TTC549 (cell line): ENCODE data around the gene PLXNA3.

Experiments used
- FAIRE-seq: peaks from 2 replicates; lab custom pipeline; 2012; peaks lifted over from hg19 to GRCh38; lab: Jason Lieb, UNC

PLXNA3 gene

GRCh38 chrX:154435171-154435733 is 22.8 kb upstream of the PLXNA3 start:
- no peak for FAIRE-seq

GRCh38 chrX:154436374-154436982 is 21.6 kb upstream of the PLXNA3 start:
- FAIRE-seq: no peak

GRCh38 chrX:154436983-154437752 is 20.9 kb upstream of the PLXNA3 start, which contains the start of gene GDI1:
GDI1 (plus strand) TSS chrX:154437154; CDS start chrX:154437255, 101 bp downstream.
- no peak for FAIRE-seq

DNA sequence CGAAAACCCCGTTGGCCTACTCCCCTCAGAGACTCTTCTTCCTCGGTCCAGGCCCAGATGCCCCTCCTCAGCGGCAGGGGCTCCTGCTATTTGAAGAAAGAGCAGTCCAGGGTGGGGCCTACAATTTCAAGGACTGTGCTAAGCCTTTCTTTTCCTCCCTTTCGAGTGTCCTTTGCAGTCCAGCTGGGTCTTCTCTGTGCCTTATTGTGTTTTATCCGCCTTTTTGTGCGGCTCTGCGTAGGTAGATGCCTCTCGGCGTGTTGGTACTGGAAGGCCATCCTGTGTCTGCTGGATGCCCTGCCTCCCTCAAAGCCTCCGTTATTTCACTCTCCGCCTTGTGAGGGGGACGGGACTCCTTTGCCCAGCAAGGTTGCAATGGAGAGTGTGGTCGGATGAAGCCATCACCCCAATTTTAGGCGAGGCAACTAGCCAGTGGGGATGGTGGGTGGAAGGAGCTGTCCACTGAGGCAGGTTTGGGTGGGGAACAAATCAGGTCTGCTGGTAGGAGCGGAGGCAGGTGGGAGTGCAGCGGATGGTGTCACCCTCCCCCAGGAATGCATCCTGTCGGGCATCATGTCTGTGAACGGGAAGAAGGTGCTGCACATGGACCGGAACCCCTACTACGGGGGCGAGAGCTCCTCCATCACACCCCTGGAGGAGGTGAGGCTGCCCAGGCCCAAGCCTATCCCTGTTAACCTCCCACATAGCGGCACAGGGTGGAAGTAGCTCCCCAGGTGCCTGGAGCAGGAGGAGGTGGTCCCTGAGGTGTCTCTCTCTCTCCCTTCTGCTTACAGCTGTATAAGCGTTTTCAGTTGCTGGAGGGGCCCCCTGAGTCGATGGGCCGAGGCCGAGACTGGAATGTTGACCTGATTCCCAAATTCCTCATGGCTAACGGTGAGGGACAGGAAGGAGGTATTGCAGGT is 19.8 kb upstream of the PLXNA3 start:
- FAIRE-seq: no peak

GRCh38 chrX:154439841-154440240 is 18.2 kb upstream of the PLXNA3 start:
- no peak for FAIRE-seq

DNA sequence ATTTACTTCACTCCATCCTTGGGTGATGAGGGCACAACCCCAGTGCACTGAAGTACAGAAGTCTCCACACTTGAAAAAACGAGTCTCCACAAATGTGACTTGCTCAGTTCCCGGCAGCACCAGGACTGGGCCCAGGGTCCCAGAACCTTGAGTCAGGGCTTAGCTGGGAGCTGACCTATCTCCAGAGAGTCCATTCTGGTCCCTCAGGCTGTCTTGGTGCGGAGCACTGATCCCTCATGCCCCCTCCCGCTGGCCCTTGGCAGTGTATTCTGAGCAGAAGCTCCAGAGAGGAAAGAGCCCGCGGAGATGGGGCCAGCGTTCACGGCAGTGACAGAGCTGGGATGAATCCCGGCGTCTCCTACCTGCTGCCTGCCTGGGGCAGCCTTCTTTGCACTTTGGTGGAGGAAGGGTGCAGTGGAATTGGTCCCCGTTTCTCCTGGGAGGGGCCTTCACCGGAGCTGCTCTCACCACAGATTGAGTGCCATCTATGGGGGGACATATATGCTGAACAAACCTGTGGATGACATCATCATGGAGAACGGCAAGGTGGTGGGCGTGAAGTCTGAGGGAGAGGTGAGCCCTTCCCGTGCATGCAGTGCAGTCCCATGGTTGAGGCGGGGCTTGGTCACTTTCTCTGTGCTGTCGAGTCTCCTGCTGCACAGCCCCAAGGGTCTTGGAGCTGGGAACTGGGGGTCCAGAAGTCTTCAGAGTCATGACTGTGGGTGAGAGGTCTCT is 17.3 kb upstream of the PLXNA3 start:
- FAIRE-seq: no peak

DNA sequence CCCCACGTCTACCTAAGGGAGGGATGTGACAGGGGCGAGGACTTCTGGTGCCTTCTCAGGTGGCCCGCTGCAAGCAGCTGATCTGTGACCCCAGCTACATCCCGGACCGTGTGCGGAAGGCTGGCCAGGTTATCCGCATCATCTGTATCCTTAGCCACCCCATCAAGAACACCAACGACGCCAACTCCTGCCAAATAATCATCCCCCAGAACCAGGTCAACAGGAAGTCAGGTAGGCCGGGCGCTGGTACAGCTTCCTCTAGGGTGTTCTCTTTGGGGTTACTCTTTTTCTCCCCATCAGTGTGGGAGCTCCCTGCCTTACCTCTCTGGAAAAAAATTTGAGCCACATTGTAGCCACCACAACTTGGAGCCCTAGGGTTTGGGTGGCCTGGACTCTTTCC is 16.5 kb upstream of the PLXNA3 start:
- no peak for FAIRE-seq

DNA sequence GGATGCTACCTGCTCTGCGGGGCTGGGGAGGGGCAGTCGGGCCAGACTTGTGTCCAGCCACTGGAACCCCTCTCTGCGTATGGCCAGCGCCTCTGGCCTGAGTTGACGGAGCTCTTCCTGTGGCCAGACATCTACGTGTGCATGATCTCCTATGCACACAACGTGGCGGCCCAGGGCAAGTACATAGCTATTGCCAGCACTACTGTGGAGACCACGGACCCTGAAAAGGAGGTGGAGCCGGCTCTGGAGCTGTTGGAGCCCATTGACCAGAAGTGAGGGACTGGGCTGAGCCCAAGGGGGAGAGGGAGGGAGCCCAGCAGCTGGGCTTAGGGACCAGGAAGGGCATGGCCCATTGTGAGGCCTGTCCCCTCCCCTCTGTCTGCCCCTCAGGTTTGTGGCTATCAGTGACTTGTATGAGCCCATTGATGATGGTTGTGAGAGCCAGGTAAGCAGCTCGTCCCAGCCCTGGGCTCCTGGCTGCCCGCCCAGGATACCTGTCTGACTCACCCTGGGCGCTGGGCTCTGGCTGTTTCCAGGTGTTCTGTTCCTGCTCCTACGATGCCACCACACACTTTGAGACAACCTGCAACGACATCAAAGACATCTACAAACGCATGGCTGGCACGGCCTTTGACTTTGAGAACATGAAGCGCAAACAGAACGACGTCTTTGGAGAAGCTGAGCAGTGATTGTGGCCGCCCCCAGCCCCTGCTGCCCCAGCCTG is 15.9 kb upstream of the PLXNA3 start:
- no peak for FAIRE-seq

DNA sequence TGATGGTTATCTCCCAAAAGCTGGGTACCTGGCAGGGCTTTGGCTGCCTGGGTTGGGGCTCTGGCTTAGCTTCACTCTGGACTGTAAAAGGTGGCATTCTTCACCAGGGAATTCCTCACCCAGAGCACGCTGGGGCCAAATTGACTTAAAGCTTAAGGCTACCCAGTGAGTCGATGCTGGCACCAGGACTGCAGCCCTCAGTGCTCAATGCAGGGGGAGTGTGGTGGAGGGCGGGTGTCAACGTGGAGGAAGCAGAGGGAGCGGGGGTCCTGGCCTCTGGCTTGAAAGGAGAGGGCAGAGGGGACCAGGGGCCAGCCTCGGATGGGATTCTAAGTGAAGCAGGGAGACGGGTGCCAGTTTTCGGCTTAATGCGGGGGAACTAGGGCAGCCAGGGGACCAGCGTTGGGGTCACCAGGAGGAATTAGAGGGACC is 14.6 kb upstream of the PLXNA3 start:
- no peak for FAIRE-seq

- no peak for FAIRE-seq
Measured at GRCh38 chrX:154443992-154444754, 13.9 kb upstream of the PLXNA3 start, which contains the start of gene FAM50A. FAM50A (plus strand) TSS chrX:154444141; CDS start chrX:154444236, 95 bp downstream.

DNA sequence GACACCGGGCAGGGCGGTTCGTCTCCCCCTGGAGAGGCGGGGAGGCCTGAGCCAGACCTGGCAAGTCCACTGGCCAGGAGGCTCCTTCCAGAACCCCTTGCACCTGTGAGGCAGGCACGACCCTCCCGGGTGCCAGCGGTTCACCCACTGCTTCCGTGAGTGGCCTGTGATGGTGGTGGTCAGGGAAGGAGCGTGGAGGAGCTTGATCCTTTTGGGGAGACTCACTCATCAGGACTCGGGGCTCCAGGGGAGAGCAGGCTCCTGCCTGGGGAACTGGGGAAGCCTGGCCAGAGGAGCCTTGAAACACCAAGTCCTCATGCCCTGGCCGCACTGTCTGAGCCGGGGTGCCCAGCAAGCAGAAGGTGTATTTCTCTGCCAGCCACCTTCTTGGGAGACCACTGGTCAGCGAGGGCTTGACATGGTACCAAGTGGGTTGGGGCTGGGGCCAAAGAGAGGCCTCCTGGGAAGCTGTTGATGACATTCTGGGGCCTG is 13.3 kb upstream of the PLXNA3 start:
- FAIRE-seq: no peak

- no peak for FAIRE-seq
Measured at GRCh38 chrX:154445776-154446175, 12.3 kb upstream of the PLXNA3 start.

- no peak for FAIRE-seq
Measured at GRCh38 chrX:154446430-154446829, 11.7 kb upstream of the PLXNA3 start.

- no peak for FAIRE-seq
Measured at GRCh38 chrX:154448484-154448883, 9.6 kb upstream of the PLXNA3 start.

DNA sequence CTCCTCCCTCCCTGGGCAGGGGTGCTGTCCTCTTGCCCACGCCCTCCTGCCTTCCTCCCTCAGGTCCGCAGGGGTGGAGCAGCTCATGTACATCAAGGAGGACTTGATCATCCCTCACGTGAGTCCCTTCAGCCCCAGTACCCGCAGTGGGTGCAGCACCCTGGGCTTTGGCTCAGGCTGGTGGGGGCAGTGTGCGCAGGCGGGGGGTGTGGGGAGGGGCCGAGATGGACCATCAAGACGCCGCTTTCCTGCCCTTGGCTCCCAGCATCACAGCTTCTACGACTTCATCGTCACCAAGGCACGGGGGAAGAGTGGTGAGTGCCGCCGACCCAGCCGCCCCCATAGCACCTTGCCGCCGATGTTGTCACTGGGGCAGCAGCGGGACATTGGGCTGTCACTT is 8.5 kb upstream of the PLXNA3 start:
- FAIRE-seq: no peak

- FAIRE-seq: no peak
Measured at GRCh38 chrX:154450312-154450711, 7.8 kb upstream of the PLXNA3 start.

DNA sequence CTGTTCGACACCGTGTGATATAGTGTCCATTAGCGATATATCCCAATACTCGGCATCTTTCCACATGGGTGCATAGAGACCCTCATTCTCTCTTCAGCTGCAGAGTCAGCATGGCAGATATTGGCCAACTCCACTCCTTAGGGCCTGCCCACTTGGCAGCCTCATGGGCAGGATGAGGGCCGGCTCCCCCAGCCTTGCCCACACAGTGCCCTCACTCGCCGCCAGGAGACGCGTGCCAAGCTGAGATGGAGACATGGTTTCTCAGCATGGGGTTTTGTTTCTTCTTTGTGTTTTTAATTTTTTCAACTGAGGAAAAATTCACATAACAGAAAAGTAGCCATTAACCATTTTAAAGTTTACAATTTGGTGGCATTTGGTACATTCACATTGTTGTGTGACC is 5.3 kb upstream of the PLXNA3 start:
- no peak for FAIRE-seq

- no peak for FAIRE-seq
Measured at GRCh38 chrX:154457491-154458115, 478 bp upstream of the PLXNA3 start.

DNA sequence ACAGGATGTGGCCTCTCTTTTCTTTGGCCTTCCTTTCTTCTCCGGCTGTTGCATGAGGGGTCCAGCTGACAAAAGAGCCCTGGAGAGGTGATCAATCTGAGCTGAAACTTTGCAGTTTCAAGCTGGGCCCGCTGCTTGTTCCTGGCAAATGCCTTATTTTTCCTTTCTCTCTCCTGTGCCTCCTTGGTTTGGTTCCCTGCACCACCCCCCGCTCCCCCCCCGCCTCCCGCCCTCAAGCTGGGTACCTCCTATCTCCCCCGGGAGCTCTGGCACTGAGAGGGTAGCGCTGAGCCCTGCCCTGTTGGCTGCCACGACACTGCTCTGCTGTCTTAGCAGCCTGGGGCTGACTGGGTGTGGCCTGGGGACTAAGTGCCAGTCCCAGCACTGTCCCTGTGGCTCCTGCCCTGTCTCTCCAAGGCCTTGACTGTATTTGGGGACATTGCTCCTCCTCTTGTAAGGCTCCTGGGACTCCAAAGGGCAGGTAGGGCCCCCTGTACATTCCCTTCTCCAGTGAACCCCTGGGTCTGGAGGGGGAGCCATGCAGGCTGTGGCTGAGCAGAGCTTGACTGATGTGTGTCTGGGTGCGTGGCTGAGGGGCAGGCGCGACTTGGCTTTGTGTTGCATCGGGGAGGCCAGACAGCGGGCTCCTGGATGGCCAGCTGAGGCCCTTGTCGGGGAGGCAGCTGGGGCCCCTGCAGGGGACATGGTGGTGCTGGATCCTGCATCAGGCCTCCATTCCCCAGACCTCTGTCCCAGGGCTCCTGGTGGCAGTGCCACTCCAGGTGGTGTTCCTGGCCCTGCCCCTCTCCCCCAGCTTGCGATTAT is 1.1 kb downstream of the PLXNA3 start:
- no peak for FAIRE-seq
